HG03354 (cell line): ENCODE measurements around the gene GRK2.

ENCODE experiments used
- ATAC-seq: cut with Tn5 transposase; IDR thresholded peaks from one replicate; pipeline ENCODE4 v1.9.1; 2021; ENCODE audit warnings: mild to moderate bottlenecking; ENCODE audit not compliant: unreplicated experiment, poor library complexity, severe bottlenecking

Gene GRK2

GRCh38 chr11:67291481-67292381 is 25.5 kb downstream of the GRK2 start:
- ATAC-seq: no peak

GRCh38 chr11:67292671-67293070 is 26.4 kb downstream of the GRK2 start:
- ATAC-seq: no peak

GRCh38 chr11:67293090-67293489 is 26.8 kb downstream of the GRK2 start:
- no peak for ATAC-seq

GRCh38 chr11:67295846-67296245 is 29.6 kb downstream of the GRK2 start:
- ATAC-seq: no peak

DNA sequence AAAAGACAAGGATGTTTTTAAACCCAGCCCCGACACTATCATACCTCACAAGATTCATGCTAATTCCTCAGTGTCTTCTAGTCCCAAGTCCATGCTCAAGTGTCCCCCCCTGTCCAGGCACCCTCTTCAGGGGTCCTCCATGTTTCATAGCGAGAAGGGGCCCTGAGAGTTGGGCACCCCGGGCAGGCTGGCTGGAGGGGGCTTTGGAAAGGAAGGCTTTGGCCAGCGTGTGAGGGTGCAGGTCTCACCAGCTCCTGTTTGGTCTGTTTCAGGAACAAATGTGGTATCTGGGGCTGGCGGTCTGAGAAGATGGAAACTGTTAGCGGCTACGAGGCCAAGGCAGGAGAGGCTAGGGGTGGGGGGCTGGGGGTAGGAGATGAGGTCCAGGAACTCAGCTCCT is 32.5 kb downstream of the GRK2 start:
- ATAC-seq: no peak

DNA sequence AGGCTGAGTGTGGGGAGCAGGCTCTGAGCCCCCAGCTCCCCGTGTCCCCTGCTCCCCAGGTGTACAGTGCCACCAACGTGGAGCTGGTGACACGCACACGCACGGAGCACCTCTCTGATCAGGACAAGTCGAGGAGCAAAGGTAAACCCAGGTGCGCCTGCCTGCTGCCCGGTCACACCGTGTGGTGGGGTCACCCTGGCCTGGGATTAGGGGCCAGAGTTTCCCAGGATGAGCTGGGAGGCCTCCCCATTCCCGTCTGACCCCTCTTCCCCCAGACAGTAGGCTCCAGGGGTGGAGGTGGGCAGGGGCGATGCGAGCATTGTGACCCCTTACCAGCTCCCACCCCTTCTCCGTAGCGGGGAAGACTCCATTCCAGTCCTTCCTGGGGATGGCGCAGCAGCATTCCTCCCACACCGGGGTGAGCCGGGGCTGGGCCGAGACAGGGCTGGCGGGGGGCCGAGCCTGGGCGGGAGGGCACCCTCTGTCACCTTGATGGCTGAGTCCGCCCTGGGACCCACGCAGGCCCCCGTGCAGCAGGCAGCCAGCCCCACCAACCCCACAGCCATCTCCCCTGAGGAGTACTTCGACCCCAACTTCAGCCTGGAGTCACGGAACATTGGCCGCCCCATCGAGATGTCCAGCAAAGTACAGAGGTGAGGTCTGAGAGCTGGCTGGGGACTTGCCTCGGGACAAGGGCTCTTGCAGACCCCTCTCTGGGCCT is 33.4 kb downstream of the GRK2 start:
- ATAC-seq: no peak

DNA sequence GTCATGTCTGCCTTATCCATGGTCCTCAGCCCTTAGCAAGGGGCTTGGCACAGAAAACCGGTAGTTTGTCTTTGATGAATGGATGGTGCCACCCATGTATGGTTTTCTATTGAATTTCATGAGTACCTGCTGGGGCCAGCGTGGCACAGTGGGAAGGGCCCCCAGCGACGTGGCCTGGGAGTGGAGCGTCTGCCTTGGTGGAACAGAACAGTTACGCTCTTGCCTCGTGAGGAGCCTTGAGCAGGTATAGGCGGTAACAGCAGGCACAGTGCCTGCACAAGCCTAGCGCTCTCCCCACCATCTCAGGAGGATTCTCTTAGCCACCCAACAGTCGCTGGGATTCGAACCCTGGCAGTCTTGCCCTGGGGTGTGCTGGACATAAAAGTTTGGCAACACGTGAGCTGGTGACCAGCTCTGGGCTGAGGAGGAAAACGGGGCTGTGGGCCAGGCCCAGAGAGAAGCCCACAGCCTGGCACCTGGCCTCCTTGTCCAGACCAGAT is 34.0 kb downstream of the GRK2 start:
- no peak for ATAC-seq

GRCh38 chr11:67300756-67301312 is 34.6 kb downstream of the GRK2 start:
- no peak for ATAC-seq

GRCh38 chr11:67301313-67301921 is 35.1 kb downstream of the GRK2 start:
- no peak for ATAC-seq

DNA sequence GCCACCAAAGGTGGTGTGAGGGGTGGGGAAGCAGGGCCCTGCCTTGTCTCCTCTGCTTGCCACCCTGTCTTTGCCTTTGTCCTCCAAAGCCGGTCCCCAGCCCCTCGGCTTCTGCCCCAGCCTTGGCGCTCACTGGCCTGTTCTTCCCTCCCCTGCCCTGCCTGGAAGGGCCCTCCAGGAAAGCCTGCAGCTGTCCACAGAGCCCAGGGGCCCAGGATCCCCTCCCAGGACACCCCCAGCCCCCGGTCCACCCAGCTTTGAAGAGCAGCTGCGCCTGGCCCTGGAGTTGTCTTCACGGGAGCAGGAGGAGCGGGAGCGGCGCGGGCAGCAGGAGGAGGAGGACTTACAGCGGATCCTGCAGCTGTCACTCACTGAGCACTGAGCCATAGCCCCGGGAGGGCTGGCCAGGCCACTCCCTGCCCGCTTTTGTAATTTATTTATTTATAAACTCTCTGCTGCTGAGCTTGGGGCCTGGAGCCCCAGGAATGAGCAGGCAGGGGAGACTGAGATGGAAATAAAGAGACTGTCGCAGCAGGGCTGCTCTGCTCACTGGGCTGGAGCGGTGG is 35.8 kb downstream of the GRK2 start:
- ATAC-seq: no peak

- no peak for ATAC-seq
Measured at GRCh38 chr11:67302571-67303131, 36.4 kb downstream of the GRK2 start.

DNA sequence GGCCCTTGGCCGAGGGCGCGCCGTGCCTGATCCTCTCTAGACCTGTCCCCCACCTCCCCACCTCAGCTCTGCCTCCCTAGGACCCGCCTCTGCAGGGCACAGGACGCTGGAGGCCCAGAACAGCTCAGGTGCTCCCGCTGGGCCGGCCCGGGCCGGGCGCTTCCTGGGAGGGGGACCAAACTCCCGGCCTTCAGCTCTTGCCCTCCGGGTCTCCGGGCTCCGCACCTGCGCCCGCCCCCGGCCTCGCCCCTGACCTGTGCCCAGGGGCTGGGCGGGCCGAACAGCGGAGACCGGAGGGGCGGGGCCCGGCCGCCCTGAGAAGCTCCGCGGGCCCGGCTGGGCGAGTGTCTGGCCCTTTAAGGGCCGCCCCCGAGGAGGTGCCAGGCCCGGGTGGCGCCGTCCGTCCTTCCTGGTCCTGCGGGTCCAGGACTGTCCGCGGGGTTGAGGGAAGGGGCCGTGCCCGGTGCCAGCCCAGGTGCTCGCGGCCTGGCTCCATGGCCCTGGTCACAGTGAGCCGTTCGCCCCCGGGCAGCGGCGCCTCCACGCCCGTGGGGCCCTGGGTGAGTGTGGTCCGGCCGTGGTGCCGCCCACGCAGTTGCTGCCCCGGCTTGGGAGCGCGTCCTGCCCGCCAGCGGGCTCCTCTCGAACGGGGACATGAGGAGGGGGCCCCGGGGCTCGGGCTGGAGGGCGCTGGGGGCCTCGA is 37.0 kb downstream of the GRK2 start, which contains the start of gene SSH3:
Gene SSH3, plus strand, starts transcription at position 399 of the 703 bp plus-strand sequence. Its CDS starts 96 bp downstream, at position 495.
- ATAC-seq: no peak

DNA sequence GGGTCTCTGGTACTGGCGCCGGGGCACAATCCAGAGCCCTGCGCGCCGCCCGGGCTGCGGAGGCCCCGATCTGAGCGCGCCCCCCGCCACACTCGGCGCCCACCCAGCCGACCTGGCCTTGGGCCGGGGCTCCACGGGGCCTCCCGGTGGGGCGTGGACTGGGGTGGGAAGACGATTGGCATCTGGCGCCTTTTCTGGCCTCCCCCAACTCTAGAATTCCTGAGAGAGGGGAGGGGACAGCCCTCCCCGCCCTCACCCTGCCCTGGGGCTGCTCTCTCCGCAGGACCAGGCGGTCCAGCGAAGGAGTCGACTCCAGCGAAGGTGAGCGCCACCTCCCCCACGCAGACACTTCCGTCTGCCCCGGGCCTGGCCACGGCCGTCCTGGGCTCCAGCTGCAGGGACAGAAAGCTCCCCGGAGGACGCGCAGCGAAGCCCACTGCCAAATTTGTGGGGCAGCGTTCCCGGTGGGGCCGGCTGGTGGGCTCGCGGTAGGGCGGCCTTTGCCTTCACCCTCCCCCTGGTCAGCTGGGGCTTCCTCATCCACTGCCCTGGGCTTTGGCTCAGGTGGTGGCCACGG is 37.6 kb downstream of the GRK2 start:
- ATAC-seq: no peak

DNA sequence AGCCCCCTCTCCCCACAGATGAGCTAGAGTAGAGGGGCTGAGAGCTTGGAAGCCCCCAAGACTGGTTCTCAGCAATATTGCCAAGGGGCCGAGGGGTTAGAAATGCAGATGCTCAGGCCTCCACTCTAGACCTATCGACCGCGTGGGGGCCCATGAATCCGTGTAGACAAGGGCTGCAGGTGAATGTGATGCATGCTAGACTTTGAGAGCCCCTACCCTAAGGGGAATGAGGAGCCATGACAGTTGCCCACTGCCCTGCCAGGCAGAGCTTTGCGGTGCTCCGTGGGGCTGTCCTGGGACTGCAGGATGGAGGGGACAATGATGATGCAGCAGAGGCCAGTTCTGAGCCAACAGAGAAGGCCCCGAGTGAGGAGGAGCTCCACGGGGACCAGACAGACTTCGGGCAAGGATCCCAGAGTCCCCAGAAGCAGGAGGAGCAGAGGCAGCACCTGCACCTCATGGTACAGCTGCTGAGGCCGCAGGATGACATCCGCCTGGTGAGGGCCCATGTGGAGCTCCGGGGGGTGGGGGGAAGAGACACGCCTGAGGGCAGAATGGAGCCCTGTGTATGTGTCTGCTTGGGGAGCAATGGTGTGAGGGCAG is 38.3 kb downstream of the GRK2 start:
- ATAC-seq: no peak

GRCh38 chr11:67306769-67307544 is 40.7 kb downstream of the GRK2 start:
- no peak for ATAC-seq

GRCh38 chr11:67307545-67308001 is 41.3 kb downstream of the GRK2 start:
- ATAC-seq: no peak
